Fibroblast of lung (primary cell): ENCODE results near the gene VPS41. TPM values are rescaled to one million over a fixed set of nuclear protein-coding genes. Genes with fewer than 3 reads are reported as not detected.

ENCODE experiments used
- DNase-seq, 2 donors: peaks; one replicate each; pipeline versions ENCODE4 v3.0.0 to v3.0.0-alpha.2; 2010; ENCODE audit warnings: low read depth in 2 of 2
- H2AFZ ChIP-seq: 2 replicates; pipeline ENCODE4 v1.5.1; 2012; ENCODE audit warnings: low read length, control low read depth, inconsistent platforms
- H3K27ac ChIP-seq: 2 replicates; pipeline ENCODE4 v1.5.1; 2011; ENCODE audit warnings: low read length, control low read depth; ENCODE audit not compliant: insufficient read depth
- H3K27me3 ChIP-seq: 2 replicates; pipeline ENCODE4 v1.5.1; 2011; ENCODE audit warnings: mild to moderate bottlenecking, low read length; ENCODE audit not compliant: control insufficient read depth, insufficient read depth
- H3K36me3 ChIP-seq: 2 replicates; pipeline ENCODE4 v1.5.1; 2011; ENCODE audit warnings: low read length; ENCODE audit not compliant: control insufficient read depth, insufficient read depth
- H3K4me1 ChIP-seq: 2 replicates; pipeline ENCODE4 v1.5.1; 2011; ENCODE audit warnings: low read length; ENCODE audit not compliant: control insufficient read depth, insufficient read depth; ENCODE audit errors: extremely low read depth
- H3K4me2 ChIP-seq: 2 replicates; pipeline ENCODE4 v1.5.1; 2011; ENCODE audit warnings: low read length, control low read depth; ENCODE audit not compliant: insufficient read depth; ENCODE audit errors: extremely low read depth
- H3K4me3 ChIP-seq, 4 experiments: fragments of 200-600 bp in 1 of 4; sonication (generic) in 1 of 4; replicated peaks in 1 of 4; 2 replicates each; pipeline ENCODE4 v1.5.1; 2011 to 2016; ENCODE audit warnings: low read length in 4 of 4, low read depth in 3 of 4, mild to moderate bottlenecking in 3 of 4, control low read depth in 2 of 4, inconsistent platforms in 1 of 4, mixed read lengths in 1 of 4; ENCODE audit not compliant: insufficient read depth in 1 of 4; ENCODE audit errors: control extremely low read depth in 1 of 4
- H3K79me2 ChIP-seq: 2 replicates; pipeline ENCODE4 v1.5.1; 2012; ENCODE audit warnings: mild to moderate bottlenecking, low read length, inconsistent platforms; ENCODE audit not compliant: control insufficient read depth, insufficient read depth
- H3K9ac ChIP-seq: 2 replicates; pipeline ENCODE4 v1.5.1; 2011; ENCODE audit warnings: mild to moderate bottlenecking, low read length, control low read depth; ENCODE audit not compliant: insufficient read depth
- H3K9me3 ChIP-seq: 2 replicates; pipeline ENCODE4 v1.5.1; 2012; ENCODE audit warnings: low read depth, low read length; ENCODE audit not compliant: control insufficient read depth, insufficient read depth
- H4K20me1 ChIP-seq: 2 replicates; pipeline ENCODE4 v1.5.1; 2011; ENCODE audit warnings: low read length; ENCODE audit not compliant: control insufficient read depth, insufficient read depth; ENCODE audit errors: extremely low read depth
- CTCF ChIP-seq, 2 donors: IDR thresholded peaks in 1 of 2; conservative IDR thresholded peaks in 1 of 2; 1 replicate in 1 of 2; 2 replicates in 1 of 2; pipeline ENCODE4 v1.5.1; 2011 to 2012; ENCODE audit warnings: low read length in 2 of 2, control low read depth in 1 of 2, inconsistent platforms in 1 of 2, low read depth in 1 of 2, mild to moderate bottlenecking in 1 of 2
- EZH2 ChIP-seq: IDR thresholded peaks from 2 replicates; pipeline ENCODE4 v1.5.1; 2012; ENCODE audit warnings: low read length, control low read depth, mild to moderate bottlenecking; ENCODE audit errors: missing control alignments
- polyA plus RNA-seq, 2 donors: library from polyadenylated mRNA; depleted of rRNA in 1 of 2; stranded (reverse) in 1 of 2; unstranded in 1 of 2; fragments of >200 nt; gene quantifications; 2 replicates each; pipeline ENCODE4 v1.2.1, GENCODE V29; 2011 to 2012; ENCODE audit warnings: missing spikeins in 1 of 2
- total RNA-seq: library from RNA; depleted of rRNA; stranded (reverse); fragments of >200 nt; gene quantifications from 2 replicates; pipeline ENCODE4 v1.2.1, GENCODE V29; 2014

VPS41 gene
- total and polyA plus RNA-seq, 2 donors (not counting 1 experiment from before 2014, with no cell fraction given): 55.5 to 66.7 TPM

- no peaks in the 10 kb centered on the region for H3K9me3 ChIP-seq
- H4K20me1 ChIP-seq: no peaks in the 10 kb centered on the region
- H3K4me2 ChIP-seq: no peak overlapping the region
- no peaks in the 10 kb centered on the region for H3K27me3 ChIP-seq
- no peak for DNase-seq
- H3K36me3 ChIP-seq: no peaks in the 10 kb centered on the region
- H3K4me3 ChIP-seq: no peak overlapping the region
- no peak overlapping the region for H3K9ac ChIP-seq
- no peaks in the 10 kb centered on the region for H3K4me1 ChIP-seq
- no peaks in the 10 kb centered on the region for H3K79me2 ChIP-seq
- H3K27ac ChIP-seq: no peak overlapping the region
- TF ChIP-seq CTCF (conservative IDR thresholded peaks at IDR 0.05 in 1 of 2, IDR thresholded peaks at IDR 0.05 in 1 of 2; ENCODE audit: low read depth in 1 of 2, low read length in 2 of 2): no peak
- no peak for TF ChIP-seq EZH2
- H2AFZ ChIP-seq: no peak overlapping the region
Observed at GRCh38 chr7:38817526-38817925, 91.5 kb downstream of the VPS41 start.

GRCh38 chr7:38813768-38814167 lies 95.2 kb downstream of the VPS41 start:
- no peak overlapping the region for H3K27ac ChIP-seq
- no peak overlapping the region for H3K9ac ChIP-seq
- H4K20me1 ChIP-seq: peaks cover 1% of the 10 kb centered on the region
- no peak overlapping the region for H3K4me3 ChIP-seq
- H3K9me3 ChIP-seq: no peaks in the 10 kb centered on the region
- H3K36me3 ChIP-seq: no peaks in the 10 kb centered on the region
- DNase-seq: no peak
- H3K27me3 ChIP-seq: no peaks in the 10 kb centered on the region
- H3K4me1 ChIP-seq: no peaks in the 10 kb centered on the region
- H3K4me2 ChIP-seq: no peak overlapping the region
- H3K79me2 ChIP-seq: no peaks in the 10 kb centered on the region
- no peak for TF ChIP-seq EZH2
- no peak for TF ChIP-seq CTCF (conservative IDR thresholded peaks at IDR 0.05 in 1 of 2, IDR thresholded peaks at IDR 0.05 in 1 of 2; ENCODE audit: low read depth in 1 of 2, low read length in 2 of 2)
- H2AFZ ChIP-seq: no peak overlapping the region

- TF ChIP-seq EZH2 (no peak), CTCF (conservative IDR thresholded peaks at IDR 0.05 in 1 of 2, IDR thresholded peaks at IDR 0.05 in 1 of 2; ENCODE audit: low read depth in 1 of 2, low read length in 2 of 2) (no peak)
- H2AFZ ChIP-seq: no peak overlapping the region
Observed at GRCh38 chr7:38806912-38807311, 102.1 kb downstream of the VPS41 start.

More at GRCh38 chr7:38806912-38807311, 102.1 kb downstream of the VPS41 start:
- Histone ChIP-seq H3K4me1 (no peaks in the 10 kb centered on the region), H3K4me2 (no peak overlapping the region), H3K36me3 (no peaks in the 10 kb centered on the region), H3K9ac (no peak overlapping the region), H4K20me1 (peaks cover 1% of the 10 kb centered on the region), H3K27me3 (no peaks in the 10 kb centered on the region), H3K4me3 (no peak overlapping the region), H3K79me2 (no peaks in the 10 kb centered on the region), H3K27ac (no peak overlapping the region), H3K9me3 (no peaks in the 10 kb centered on the region)
- DNase-seq: no peak
